Progenitor cell of endocrine pancreas (in vitro differentiated cells): ENCODE results near the gene TNK2. TPM values are rescaled to one million over a fixed set of nuclear protein-coding genes. Genes with fewer than 3 reads are reported as not detected.
A peak's percentile ranks its signal among the peaks of the same experiment; 100 is the strongest.

Experiments used
- DNase-seq: peaks from one replicate; pipeline ENCODE4 v3.0.0; 2021; ENCODE audit warnings: low spot score; ENCODE audit not compliant: unreplicated experiment
- H3K27ac Mint-ChIP-seq: 2 replicates; pipeline ENCODE4 v1.8.0; 2021; ENCODE audit warnings: mild to moderate bottlenecking, moderate library complexity, mixed read lengths
- H3K27me3 Mint-ChIP-seq: 2 replicates; pipeline ENCODE4 v1.8.0; 2021; ENCODE audit warnings: mixed read lengths
- H3K36me3 Mint-ChIP-seq: 2 replicates; pipeline ENCODE4 v1.8.0; 2022; ENCODE audit warnings: mixed read lengths; ENCODE audit not compliant: insufficient read depth
- H3K4me1 Mint-ChIP-seq: 2 replicates; pipeline ENCODE4 v1.8.0; 2021; ENCODE audit warnings: low read depth, mixed read lengths
- H3K4me3 Mint-ChIP-seq: 2 replicates; pipeline ENCODE4 v1.8.0; 2021; ENCODE audit warnings: low read depth, mild to moderate bottlenecking, moderate library complexity, mixed read lengths
- H3K9me3 Mint-ChIP-seq: 2 replicates; pipeline ENCODE4 v1.8.0; 2021; ENCODE audit warnings: low read depth, mixed read lengths
- total RNA-seq: library from RNA; stranded (reverse); gene quantifications from 2 replicates; pipeline ENCODE4 v1.2.1, GENCODE V29; 2021
- TF ChIP-seq, protein P1 (sequence below): fragments of 200-600 bp; sonication (generic); IDR thresholded peaks from one replicate; pipeline ENCODE4 v1.5.0; 2021; ENCODE audit warnings: antibody characterized with exemption, mild to moderate bottlenecking; ENCODE audit not compliant: unreplicated experiment

Gene TNK2
- total RNA-seq, 1 donor from 2014 or later: 73.6 TPM

DNA sequence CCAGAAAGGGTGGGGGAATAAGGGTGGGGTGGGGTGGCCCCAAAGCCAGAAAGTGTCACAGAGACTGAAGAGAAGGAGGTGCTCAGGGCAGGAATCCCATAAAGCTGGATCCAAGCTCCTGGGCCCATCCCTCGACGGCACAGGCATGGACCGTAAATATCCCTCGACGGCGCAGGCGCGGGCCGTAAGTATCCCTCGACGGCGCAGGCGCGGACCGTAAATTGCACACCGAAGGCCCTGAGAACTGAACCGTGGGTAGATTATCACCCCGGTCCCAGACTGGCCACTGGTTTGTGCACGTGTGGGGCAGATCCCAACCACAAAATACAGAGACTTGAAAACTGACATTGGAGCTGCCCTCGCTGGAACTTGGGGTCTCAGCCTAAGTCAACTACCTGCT is 55.3 kb downstream of the TNK2 start:
- no peaks in the 10 kb centered on the region for H3K36me3 Mint-ChIP-seq
- DNase-seq: no peak
- H3K4me3 Mint-ChIP-seq: no peak overlapping the region
- peaks cover 3% of the 10 kb centered on the region for H3K9me3 Mint-ChIP-seq
- TF ChIP-seq, protein P1, sequence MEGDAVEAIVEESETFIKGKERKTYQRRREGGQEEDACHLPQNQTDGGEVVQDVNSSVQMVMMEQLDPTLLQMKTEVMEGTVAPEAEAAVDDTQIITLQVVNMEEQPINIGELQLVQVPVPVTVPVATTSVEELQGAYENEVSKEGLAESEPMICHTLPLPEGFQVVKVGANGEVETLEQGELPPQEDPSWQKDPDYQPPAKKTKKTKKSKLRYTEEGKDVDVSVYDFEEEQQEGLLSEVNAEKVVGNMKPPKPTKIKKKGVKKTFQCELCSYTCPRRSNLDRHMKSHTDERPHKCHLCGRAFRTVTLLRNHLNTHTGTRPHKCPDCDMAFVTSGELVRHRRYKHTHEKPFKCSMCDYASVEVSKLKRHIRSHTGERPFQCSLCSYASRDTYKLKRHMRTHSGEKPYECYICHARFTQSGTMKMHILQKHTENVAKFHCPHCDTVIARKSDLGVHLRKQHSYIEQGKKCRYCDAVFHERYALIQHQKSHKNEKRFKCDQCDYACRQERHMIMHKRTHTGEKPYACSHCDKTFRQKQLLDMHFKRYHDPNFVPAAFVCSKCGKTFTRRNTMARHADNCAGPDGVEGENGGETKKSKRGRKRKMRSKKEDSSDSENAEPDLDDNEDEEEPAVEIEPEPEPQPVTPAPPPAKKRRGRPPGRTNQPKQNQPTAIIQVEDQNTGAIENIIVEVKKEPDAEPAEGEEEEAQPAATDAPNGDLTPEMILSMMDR: no peak
- H3K27me3 Mint-ChIP-seq: peaks cover 10% of the 10 kb centered on the region
- no peaks in the 10 kb centered on the region for H3K4me1 Mint-ChIP-seq
- no peak overlapping the region for H3K27ac Mint-ChIP-seq

DNA sequence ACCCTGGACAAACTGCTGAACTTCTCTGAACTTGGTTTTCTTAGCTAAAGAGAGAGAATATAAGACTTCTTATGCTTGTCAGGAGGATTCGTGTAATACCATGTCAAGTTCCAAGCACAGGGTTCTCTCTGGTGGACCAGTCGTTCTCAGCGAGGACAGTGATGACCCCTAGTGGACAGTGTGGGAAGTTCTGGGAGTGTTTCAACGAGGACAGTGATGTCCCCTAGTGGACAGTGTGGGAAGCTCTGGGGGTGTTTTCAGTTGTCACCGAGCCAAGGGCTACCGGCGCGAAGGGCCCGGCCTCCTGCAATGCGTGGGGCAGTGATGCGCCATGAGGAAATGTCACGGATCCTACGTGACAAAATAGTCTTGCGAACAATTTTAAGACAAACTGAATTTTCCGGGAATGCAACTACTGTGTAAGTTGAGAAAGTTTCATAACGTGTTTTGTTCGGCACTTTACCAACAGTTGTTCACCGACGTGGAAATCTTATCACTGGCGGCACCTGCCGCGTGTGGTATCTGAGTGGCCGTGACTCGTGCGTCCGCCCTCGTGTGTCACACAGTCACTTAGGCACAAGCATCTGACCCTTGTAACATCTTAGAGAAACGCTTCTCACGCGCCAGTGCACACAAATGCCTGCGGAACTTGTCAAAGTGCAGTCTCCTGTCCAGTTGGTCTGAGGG is 57.4 kb downstream of the TNK2 start:
- Mint-ChIP-seq H3K4me1 (no peaks in the 10 kb centered on the region), H3K9me3 (peaks cover 3% of the 10 kb centered on the region), H3K36me3 (no peaks in the 10 kb centered on the region), H3K27me3 (peaks cover 10% of the 10 kb centered on the region), H3K27ac (no peak overlapping the region), H3K4me3 (no peak overlapping the region)
- TF ChIP-seq, protein P1: peak; percentile 100
- DNase-seq: peak; percentile 75

DNA sequence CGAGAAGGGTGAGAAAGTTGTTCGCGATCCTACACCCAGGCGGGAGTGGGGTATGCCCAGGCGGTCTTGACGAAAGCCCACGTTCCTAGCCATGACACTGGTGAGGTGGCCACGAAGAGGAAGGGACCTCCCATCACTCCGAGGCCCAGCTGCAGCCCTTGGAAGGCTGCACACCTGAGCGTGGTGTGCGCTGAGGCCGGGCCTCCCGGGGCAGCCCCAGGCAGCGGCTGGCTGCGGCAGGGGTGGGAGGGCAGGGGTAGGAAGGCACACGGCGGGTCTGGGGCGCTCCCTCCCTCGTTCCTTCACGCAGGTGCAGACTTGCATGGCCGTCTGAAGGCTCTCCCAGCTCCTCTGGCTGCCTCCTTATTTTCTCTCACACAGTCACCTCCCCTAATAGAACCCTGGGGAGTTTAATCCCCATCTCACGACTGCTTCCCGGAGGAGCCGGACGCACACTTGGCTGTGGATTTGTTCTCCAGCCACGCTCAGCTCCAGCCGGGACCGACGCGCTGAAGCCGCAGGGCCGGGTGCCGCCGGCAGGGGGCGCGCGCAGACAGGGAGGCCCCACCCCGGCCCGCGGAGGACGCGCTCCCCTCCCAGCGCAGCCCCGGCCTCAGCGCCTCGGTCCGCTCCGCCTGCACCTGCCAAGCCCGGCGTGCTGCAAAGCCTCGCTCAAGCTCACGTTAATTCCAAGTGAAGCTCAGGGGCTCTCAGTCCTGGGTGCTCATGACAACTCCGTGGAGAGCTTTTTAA is 58.9 kb downstream of the TNK2 start:
- DNase-seq: no peak
- Mint-ChIP-seq H3K4me1 (no peaks in the 10 kb centered on the region), H3K9me3 (peaks cover 3% of the 10 kb centered on the region), H3K36me3 (no peaks in the 10 kb centered on the region), H3K27me3 (peaks cover 10% of the 10 kb centered on the region), H3K27ac (no peak overlapping the region), H3K4me3 (no peak overlapping the region)
- TF ChIP-seq, protein P1: no peak

DNA sequence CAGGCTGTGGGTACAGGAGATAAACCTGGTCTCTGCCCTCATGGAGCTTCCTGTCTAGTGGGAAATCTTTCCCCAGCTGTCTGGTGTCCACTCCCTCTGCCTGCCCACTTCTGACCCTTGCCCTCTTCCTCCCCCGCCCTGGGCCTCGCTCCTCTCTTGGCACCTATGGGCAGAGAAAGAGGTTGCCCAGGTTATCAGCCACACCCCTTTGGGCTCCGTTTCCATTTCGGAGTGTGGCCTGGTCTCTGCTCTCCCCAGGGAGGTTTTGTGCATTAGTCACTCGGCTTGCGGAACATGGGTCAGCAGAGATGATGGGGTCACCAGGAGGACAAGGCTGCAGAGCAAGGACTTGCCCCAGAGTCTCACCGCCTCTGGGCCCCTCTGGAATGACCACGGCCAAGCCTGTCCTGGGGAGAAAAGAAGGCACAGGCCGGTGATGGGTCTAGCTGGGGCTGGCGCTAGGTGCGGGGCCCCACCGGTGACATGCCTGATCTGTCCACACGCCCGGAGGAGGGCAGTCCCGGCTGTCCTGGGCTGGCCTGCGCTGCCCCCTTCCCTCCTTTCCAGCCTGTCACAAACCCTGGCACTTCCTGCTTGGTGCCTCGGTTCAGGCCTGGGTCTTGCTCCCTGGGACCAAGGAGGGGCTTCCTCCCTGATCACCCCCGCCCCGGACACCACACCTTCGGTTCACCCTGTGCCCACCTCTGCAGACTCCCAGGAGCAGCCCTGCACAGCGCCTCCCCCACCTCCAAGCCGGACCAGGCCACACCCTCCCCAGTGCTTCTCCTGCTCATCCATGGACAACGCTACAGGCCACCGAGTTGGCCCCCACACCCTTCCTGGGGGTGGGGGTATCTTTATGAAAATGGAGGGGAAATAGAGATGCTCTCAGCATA is 61.0 kb downstream of the TNK2 start:
- Mint-ChIP-seq H3K27ac (no peak overlapping the region), H3K4me1 (no peaks in the 10 kb centered on the region), H3K4me3 (no peak overlapping the region), H3K36me3 (no peaks in the 10 kb centered on the region), H3K27me3 (peaks cover 16% of the 10 kb centered on the region), H3K9me3 (peaks cover 3% of the 10 kb centered on the region)
- TF ChIP-seq, protein P1: no peak
- DNase-seq: no peak

DNA sequence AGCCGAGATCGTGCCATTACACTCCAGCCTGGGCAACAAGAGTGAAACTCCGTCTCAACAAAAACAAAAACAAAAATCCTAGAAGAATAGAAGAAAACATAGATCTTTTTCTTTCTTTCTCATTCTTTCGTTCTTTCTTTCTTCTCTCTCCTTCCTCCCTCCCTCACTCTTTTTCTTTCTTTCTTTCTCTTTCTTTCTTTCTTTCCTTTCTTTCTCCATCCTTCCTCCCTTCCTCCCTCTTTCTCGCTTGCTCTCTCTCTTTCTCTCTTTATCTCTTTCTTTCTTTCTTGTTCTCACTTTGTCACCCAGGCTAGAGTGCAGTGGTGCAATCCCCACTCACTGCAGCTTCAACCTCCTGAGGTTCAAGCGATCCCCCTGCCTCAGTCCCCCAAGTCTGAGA is 62.9 kb downstream of the TNK2 start:
- Mint-ChIP-seq H3K27me3 (peaks cover 6% of the 10 kb centered on the region), H3K4me1 (no peaks in the 10 kb centered on the region), H3K4me3 (no peak overlapping the region), H3K9me3 (peaks cover 3% of the 10 kb centered on the region), H3K27ac (no peak overlapping the region), H3K36me3 (no peaks in the 10 kb centered on the region)
- no peak for DNase-seq
- TF ChIP-seq, protein P1: no peak
